Hindlimb muscle (tissue), 1 donor: ENCODE results near the gene BABAM2. TPM values are rescaled to one million over a fixed set of nuclear protein-coding genes. Genes with fewer than 3 reads are reported as not detected.

Experiments
- DNase-seq: peaks from one replicate; pipeline ENCODE4 v3.0.0-alpha.2; 2013
- polyA plus RNA-seq: library from polyadenylated mRNA; unstranded; fragments of 120-200 nt; gene quantifications from one replicate; pipeline ENCODE4 v1.2.1, GENCODE V29; 2013; ENCODE audit not compliant: insufficient read length

BABAM2 gene
- polyA plus RNA-seq, 1 donor: 26.4 TPM

- no peak for DNase-seq
Measured at GRCh38 chr2:28035163-28035690, 144.7 kb downstream of the BABAM2 start.

GRCh38 chr2:28035816-28036215 is 145.3 kb downstream of the BABAM2 start:
- no peak for DNase-seq

- DNase-seq: no peak
Measured at GRCh38 chr2:28036307-28036706, 145.8 kb downstream of the BABAM2 start.

- DNase-seq: no peak
Measured at GRCh38 chr2:28038722-28039121, 148.2 kb downstream of the BABAM2 start.

- DNase-seq: no peak
Measured at GRCh38 chr2:28045676-28046351, 155.3 kb downstream of the BABAM2 start.

- DNase-seq: no peak
Measured at GRCh38 chr2:28046921-28047320, 156.4 kb downstream of the BABAM2 start.

GRCh38 chr2:28047681-28048080 is 157.2 kb downstream of the BABAM2 start:
- no peak for DNase-seq

- DNase-seq: no peak
Measured at GRCh38 chr2:28048341-28048740, 157.8 kb downstream of the BABAM2 start.

- DNase-seq: no peak
Measured at GRCh38 chr2:28049416-28049815, 158.9 kb downstream of the BABAM2 start.

- no peak for DNase-seq
Measured at GRCh38 chr2:28049899-28050298, 159.4 kb downstream of the BABAM2 start.

- no peak for DNase-seq
Measured at GRCh38 chr2:28052691-28053090, 162.2 kb downstream of the BABAM2 start.

- DNase-seq: no peak
Measured at GRCh38 chr2:28053597-28053996, 163.1 kb downstream of the BABAM2 start.

- no peak for DNase-seq
Measured at GRCh38 chr2:28054916-28055315, 164.4 kb downstream of the BABAM2 start.

- DNase-seq: no peak
Measured at GRCh38 chr2:28055325-28055970, 164.9 kb downstream of the BABAM2 start.

- no peak for DNase-seq
Measured at GRCh38 chr2:28058791-28059190, 168.3 kb downstream of the BABAM2 start.

- no peak for DNase-seq
Measured at GRCh38 chr2:28062867-28063266, 172.3 kb downstream of the BABAM2 start.

- DNase-seq: no peak
Measured at GRCh38 chr2:28063492-28063962, 173.0 kb downstream of the BABAM2 start.

- DNase-seq: no peak
Measured at GRCh38 chr2:28067602-28068001, 177.1 kb downstream of the BABAM2 start.

GRCh38 chr2:28068088-28068487 is 177.6 kb downstream of the BABAM2 start:
- no peak for DNase-seq

GRCh38 chr2:28068527-28068926 is 178.0 kb downstream of the BABAM2 start:
- DNase-seq: no peak

- no peak for DNase-seq
Measured at GRCh38 chr2:28071221-28071620, 180.7 kb downstream of the BABAM2 start.

- DNase-seq: no peak
Measured at GRCh38 chr2:28074137-28074536, 183.6 kb downstream of the BABAM2 start.

- no peak for DNase-seq
Measured at GRCh38 chr2:28080911-28081310, 190.4 kb downstream of the BABAM2 start.

- DNase-seq: no peak
Measured at GRCh38 chr2:28082131-28082530, 191.6 kb downstream of the BABAM2 start.
